Activated T-cell treated with anti-CD3 and anti-CD28 coated beads, Interleukin-2, amount 50 U/mL, for 4 hours (primary cell): ENCODE data around the gene IGF2BP2. TPM values are rescaled to one million over a fixed set of nuclear protein-coding genes. Genes with fewer than 3 reads are reported as not detected.

ENCODE experiments used
- ATAC-seq, 2 donors: fragments of 200-7000 bp; cut with Tn5 transposase; one replicate each; pipeline ENCODE4 v1.10.0; 2021
- DNase-seq: peaks from one replicate; pipeline ENCODE4 v3.0.0-alpha.2; 2020
- H3K27me3 Mint-ChIP-seq: one replicate; pipeline ENCODE4 v1.8.0; 2021; ENCODE audit warnings: low read depth, mixed read lengths
- H3K36me3 Mint-ChIP-seq: one replicate; pipeline ENCODE4 v1.8.0; 2022; ENCODE audit warnings: mixed read lengths; ENCODE audit not compliant: insufficient read depth
- H3K4me1 Mint-ChIP-seq: one replicate; pipeline ENCODE4 v1.8.0; 2021; ENCODE audit warnings: low read depth, mixed read lengths
- H3K4me3 Mint-ChIP-seq: one replicate; pipeline ENCODE4 v1.8.0; 2021; ENCODE audit warnings: mild to moderate bottlenecking, moderate library complexity, mixed read lengths
- H3K9me3 Mint-ChIP-seq: one replicate; pipeline ENCODE4 v1.8.0; 2021; ENCODE audit warnings: mixed read lengths
- total RNA-seq, 3 donors: library from RNA; stranded (reverse); gene quantifications; one replicate each; pipeline ENCODE4 v1.2.1, GENCODE V29; 2021

The IGF2BP2 gene
- total RNA-seq, 3 donors from 2014 or later: 0.43 to 0.79 (median 0.53) TPM

GRCh38 chr3:185658943-185659342 lies 165.9 kb downstream of the IGF2BP2 start:
- DNase-seq (no peak), ATAC-seq (no peak)
- Mint-ChIP-seq H3K4me1 (peaks cover 5% of the 10 kb centered on the region), H3K36me3 (no peaks in the 10 kb centered on the region), H3K27me3 (peaks cover 16% of the 10 kb centered on the region), H3K4me3 (no peak overlapping the region), H3K9me3 (no peaks in the 10 kb centered on the region)

DNA sequence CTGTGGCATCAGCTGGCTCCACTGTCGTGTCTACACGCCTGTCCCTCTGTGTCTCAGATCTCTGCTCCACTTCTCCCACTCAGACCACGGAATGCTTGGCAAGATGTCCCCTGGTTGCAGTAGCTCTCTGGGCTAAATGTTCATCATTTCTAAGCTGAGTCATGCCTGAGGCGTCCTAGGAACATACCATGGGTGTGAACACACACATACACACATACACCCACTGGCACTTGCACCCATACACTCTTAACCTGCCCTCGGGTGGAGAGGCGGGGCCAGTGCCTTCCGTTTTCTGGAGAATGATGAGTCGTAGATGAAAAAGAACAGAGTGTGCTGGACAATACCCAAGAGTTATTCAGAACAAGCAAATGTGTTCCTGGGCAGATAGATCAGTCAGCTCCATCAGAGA lies 166.3 kb downstream of the IGF2BP2 start:
- H3K36me3 Mint-ChIP-seq: no peaks in the 10 kb centered on the region
- ATAC-seq (no peak), DNase-seq (no peak)
- no peak overlapping the region for H3K4me3 Mint-ChIP-seq
- peaks cover 5% of the 10 kb centered on the region for H3K4me1 Mint-ChIP-seq
- H3K9me3 Mint-ChIP-seq: no peaks in the 10 kb centered on the region
- peaks cover 14% of the 10 kb centered on the region for H3K27me3 Mint-ChIP-seq

GRCh38 chr3:185657691-185658503 lies 166.9 kb downstream of the IGF2BP2 start:
- H3K4me3 Mint-ChIP-seq: no peak overlapping the region

DNA sequence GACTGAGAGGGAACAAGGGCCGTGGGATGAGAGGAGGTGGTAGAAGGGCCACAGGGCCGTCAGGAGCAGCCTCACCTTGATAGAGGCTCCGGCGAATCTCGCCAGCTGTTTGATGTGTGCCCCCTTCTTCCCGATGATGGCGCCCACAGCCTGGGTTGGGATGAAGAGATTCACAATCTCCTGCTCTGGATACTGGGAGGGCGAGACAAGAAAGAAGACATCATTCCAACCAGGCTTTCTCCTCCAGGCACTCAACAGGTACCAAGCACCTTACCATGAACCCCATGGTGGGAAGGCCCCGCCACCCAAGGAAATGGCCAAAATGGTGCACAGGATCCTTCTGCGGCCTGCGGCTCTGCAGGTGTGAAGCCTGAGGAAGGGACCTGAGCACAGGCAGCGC lies 167.6 kb downstream of the IGF2BP2 start:
- no peak for DNase-seq
- peaks cover 6% of the 10 kb centered on the region for H3K27me3 Mint-ChIP-seq
- H3K4me3 Mint-ChIP-seq: no peak overlapping the region
- H3K36me3 Mint-ChIP-seq: no peaks in the 10 kb centered on the region
- no peak for ATAC-seq
- peaks cover 5% of the 10 kb centered on the region for H3K4me1 Mint-ChIP-seq
- H3K9me3 Mint-ChIP-seq: no peaks in the 10 kb centered on the region

More at GRCh38 chr3:185657691-185658503, 166.9 kb downstream of the IGF2BP2 start:
- no peak for ATAC-seq
- Mint-ChIP-seq H3K36me3 (no peaks in the 10 kb centered on the region), H3K27me3 (peaks cover 10% of the 10 kb centered on the region), H3K9me3 (no peaks in the 10 kb centered on the region), H3K4me1 (peaks cover 5% of the 10 kb centered on the region)
- no peak for DNase-seq

GRCh38 chr3:185656321-185656840 lies 168.5 kb downstream of the IGF2BP2 start:
- no peak overlapping the region for H3K4me3 Mint-ChIP-seq
- ATAC-seq (no peak), DNase-seq (no peak)
- peaks cover 5% of the 10 kb centered on the region for H3K4me1 Mint-ChIP-seq
- H3K27me3 Mint-ChIP-seq: peaks cover 2% of the 10 kb centered on the region
- H3K36me3 Mint-ChIP-seq: no peaks in the 10 kb centered on the region
- H3K9me3 Mint-ChIP-seq: no peaks in the 10 kb centered on the region

DNA sequence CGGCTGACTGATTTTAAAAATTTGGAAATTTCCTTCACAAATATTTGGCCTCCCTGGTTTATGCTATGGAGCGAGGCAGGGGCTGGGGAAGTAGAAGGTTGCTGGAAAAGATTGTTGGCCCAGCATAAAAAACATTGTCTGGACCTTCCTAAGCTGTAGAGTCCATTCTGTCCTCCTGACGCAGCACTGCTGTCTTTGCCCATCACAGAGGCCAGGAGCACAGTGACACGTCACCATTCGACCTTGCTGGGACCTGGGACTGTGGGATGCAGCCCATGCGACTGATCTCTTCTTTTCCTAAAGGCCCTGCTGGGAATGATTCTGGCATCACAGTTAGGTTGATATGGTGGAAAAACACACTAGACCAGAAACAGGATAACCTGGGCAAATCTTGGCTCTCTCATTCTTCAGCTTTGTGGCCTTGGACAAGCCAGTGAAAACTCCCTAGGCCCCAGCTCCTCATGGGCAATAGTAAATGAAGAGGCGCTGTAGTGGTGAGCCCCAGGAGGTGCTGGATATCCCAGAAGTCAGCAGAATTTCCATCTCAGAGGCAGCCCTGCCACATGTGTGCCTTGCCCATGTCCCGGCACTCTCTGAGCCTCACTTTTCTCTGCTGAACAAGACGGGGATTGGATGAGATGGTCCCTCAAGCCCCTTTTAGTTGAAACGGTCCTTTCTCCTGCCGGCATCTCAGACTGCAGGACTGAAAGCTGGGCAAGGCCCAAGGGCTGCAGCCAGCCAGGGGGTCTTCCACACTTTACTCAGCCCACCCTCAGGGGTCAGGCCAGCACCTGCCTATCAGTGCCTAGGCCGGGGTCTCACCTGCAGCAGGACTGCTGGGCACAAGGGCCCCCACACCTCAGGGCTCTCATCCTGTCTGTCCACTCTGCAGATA lies 169.2 kb downstream of the IGF2BP2 start:
- no peak for ATAC-seq
- Mint-ChIP-seq H3K4me3 (no peak overlapping the region), H3K9me3 (no peaks in the 10 kb centered on the region), H3K27me3 (peaks cover 2% of the 10 kb centered on the region), H3K36me3 (no peaks in the 10 kb centered on the region), H3K4me1 (peaks cover 4% of the 10 kb centered on the region)
- DNase-seq: no peak

GRCh38 chr3:185654758-185655145 lies 170.1 kb downstream of the IGF2BP2 start:
- no peak overlapping the region for H3K4me3 Mint-ChIP-seq
- H3K4me1 Mint-ChIP-seq: no peaks in the 10 kb centered on the region
- ATAC-seq: no peak
- H3K36me3 Mint-ChIP-seq: no peaks in the 10 kb centered on the region
- DNase-seq: no peak
- H3K9me3 Mint-ChIP-seq: no peaks in the 10 kb centered on the region
- H3K27me3 Mint-ChIP-seq: peaks cover 2% of the 10 kb centered on the region

DNA sequence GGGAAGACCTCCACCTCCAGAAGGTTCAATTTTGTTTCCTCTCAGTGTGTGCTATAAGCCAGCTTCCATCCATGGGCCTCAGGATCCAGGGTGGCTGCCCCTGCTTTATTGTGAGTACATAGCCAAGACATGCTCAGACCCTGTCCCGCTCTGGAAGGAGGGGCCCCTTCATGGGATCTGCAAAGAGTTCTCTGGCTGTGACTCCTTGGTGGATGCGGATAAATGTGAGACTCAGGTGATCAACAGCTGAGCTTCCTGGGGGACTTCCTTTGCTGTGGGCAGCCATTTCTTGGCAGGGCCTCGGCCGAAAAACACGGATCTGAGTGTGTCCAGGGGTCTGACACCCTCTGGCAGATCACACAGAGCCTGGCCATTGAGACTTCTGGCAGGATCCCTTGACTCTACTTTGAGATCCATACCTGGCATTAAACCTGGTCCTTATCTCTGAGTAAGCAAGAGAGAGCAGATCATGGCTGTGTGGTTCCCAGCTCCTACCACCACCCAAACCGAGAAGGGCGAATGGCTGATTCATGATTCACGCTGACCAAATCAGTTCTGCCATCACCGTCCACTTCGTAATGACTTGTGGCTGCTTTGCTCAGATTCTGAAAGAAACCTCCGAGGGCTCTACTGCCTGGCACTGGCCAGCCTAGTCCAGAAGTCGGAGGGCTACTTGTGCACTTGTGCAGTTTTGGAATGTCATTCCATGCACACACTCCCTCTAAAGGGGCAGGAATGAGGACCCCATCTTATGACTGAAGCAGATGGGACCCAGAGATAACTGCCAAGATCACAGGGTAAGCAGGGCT lies 170.7 kb downstream of the IGF2BP2 start:
- ATAC-seq (no peak), DNase-seq (no peak)
- Mint-ChIP-seq H3K4me3 (no peak overlapping the region), H3K36me3 (no peaks in the 10 kb centered on the region), H3K27me3 (peaks cover 2% of the 10 kb centered on the region), H3K9me3 (no peaks in the 10 kb centered on the region), H3K4me1 (no peaks in the 10 kb centered on the region)

- peaks cover 3% of the 10 kb centered on the region for H3K27me3 Mint-ChIP-seq
- no peaks in the 10 kb centered on the region for H3K4me1 Mint-ChIP-seq
- H3K4me3 Mint-ChIP-seq: no peak overlapping the region
- no peaks in the 10 kb centered on the region for H3K9me3 Mint-ChIP-seq
- no peak for ATAC-seq
- H3K36me3 Mint-ChIP-seq: no peaks in the 10 kb centered on the region
- DNase-seq: no peak
These were observed 172.9 kb downstream of the IGF2BP2 start for GRCh38 chr3:185651971-185652370.

GRCh38 chr3:185649414-185649813 lies 175.4 kb downstream of the IGF2BP2 start:
- no peak overlapping the region for H3K4me3 Mint-ChIP-seq
- H3K27me3 Mint-ChIP-seq: peaks cover 12% of the 10 kb centered on the region
- ATAC-seq (no peak), DNase-seq (no peak)
- no peaks in the 10 kb centered on the region for H3K9me3 Mint-ChIP-seq
- H3K36me3 Mint-ChIP-seq: no peaks in the 10 kb centered on the region
- no peaks in the 10 kb centered on the region for H3K4me1 Mint-ChIP-seq

- DNase-seq (no peak), ATAC-seq (no peak)
- Mint-ChIP-seq H3K4me1 (no peaks in the 10 kb centered on the region), H3K27me3 (peaks cover 14% of the 10 kb centered on the region), H3K36me3 (no peaks in the 10 kb centered on the region), H3K4me3 (no peak overlapping the region), H3K9me3 (no peaks in the 10 kb centered on the region)
These were observed 176.4 kb downstream of the IGF2BP2 start for GRCh38 chr3:185648396-185648795.

DNA sequence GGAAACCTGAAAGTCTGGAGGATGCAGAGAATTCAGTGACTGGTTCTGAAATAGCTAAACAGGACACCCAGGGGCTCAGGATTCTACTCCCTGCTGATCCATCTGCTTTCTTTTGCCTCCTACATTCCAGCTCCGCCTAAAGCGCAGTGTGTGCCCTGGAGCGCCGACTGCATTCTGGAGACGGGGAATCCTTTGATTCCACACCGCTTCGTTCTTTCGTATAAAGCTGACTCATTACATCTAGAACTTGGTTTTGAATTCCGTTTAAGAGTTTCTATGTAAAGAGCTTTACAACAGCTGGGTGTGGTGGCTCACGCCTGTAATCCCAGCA lies 177.0 kb downstream of the IGF2BP2 start:
- no peaks in the 10 kb centered on the region for H3K4me1 Mint-ChIP-seq
- H3K27me3 Mint-ChIP-seq: peaks cover 14% of the 10 kb centered on the region
- no peaks in the 10 kb centered on the region for H3K9me3 Mint-ChIP-seq
- no peak overlapping the region for H3K4me3 Mint-ChIP-seq
- DNase-seq: no peak
- no peaks in the 10 kb centered on the region for H3K36me3 Mint-ChIP-seq
- ATAC-seq: no peak

DNA sequence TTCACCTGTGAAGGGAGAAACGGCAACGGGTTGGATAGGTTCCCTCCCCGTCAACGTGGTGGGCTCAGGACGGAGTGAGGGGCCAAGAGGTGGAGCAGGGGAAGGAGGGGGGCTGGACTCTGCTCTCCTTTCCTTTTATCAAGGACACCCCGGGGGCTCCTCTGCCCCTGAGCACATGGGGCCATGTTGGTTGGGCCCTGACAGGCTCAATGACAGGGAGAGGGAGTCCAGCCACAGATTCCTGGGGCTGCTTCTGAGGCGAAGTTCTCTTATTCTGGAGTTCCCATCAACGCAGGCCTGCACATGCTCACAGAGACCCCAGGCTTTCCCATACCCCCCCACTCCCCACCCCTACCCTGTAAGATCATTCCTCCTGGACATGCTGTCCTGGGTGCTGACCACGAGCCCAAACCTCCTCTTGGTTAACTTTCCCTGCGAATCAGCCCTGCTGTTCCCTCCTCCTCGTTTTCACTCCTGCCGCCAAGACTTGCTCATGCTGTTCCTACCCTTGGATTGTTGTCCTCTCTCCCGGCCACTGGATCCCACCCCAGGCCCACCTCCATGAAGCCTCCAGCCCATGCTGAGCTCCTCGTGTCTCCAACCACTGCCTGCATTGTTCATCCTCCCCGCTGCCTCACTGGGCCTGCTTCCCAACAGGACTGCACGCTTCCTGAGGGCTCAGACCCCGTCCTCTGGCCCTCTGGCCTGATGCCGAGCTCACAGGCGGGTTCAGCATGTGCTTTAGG lies 177.5 kb downstream of the IGF2BP2 start:
- H3K9me3 Mint-ChIP-seq: no peaks in the 10 kb centered on the region
- no peak for DNase-seq
- peaks cover 14% of the 10 kb centered on the region for H3K27me3 Mint-ChIP-seq
- H3K36me3 Mint-ChIP-seq: no peaks in the 10 kb centered on the region
- H3K4me1 Mint-ChIP-seq: no peaks in the 10 kb centered on the region
- no peak overlapping the region for H3K4me3 Mint-ChIP-seq
- no peak for ATAC-seq
